Measurements from ENCODE around the gene CSGALNACT2. TPM values are rescaled to one million over a fixed set of nuclear protein-coding genes. Genes with fewer than 3 reads are reported as not detected.

Gene CSGALNACT2
- total RNA-seq, 1 experiment from 2014 or later: 6.7 TPM

- Histone ChIP-seq H3K36me3 (no peaks in the 10 kb centered on the region), H3K27ac (no peak overlapping the region), H3K9me3 (replicated peaks) (no peaks in the 10 kb centered on the region), H3K27me3 (replicated peaks) (no peaks in the 10 kb centered on the region), H3K4me3 (no peak overlapping the region), H3K4me1 (replicated peaks) (peaks cover 8% of the 10 kb centered on the region)
- no peak for DNase-seq (ENCODE audit: low read depth in 1 of 2, low spot score in 2 of 2)
These were observed 13.5 kb upstream of the CSGALNACT2 start for GRCh38 chr10:43124574-43125273.

GRCh38 chr10:43125274-43125845 is 12.9 kb upstream of the CSGALNACT2 start:
- peaks cover 11% of the 10 kb centered on the region for H3K4me1 ChIP-seq (replicated peaks)
- DNase-seq (ENCODE audit: low read depth in 1 of 2, low spot score in 2 of 2): no peak
- H3K4me3 ChIP-seq: no peak overlapping the region
- no peaks in the 10 kb centered on the region for H3K9me3 ChIP-seq (replicated peaks)
- H3K27ac ChIP-seq: no peak overlapping the region
- H3K27me3 ChIP-seq (replicated peaks): peaks cover 4% of the 10 kb centered on the region; the same call in 1 of the 2 replicates
- H3K36me3 ChIP-seq: no peaks in the 10 kb centered on the region

GRCh38 chr10:43125881-43126731 is 12.1 kb upstream of the CSGALNACT2 start:
- Histone ChIP-seq H3K4me1 (replicated peaks) (peaks cover 11% of the 10 kb centered on the region), H3K27ac (no peak overlapping the region), H3K36me3 (no peaks in the 10 kb centered on the region), H3K27me3 (replicated peaks) (peaks cover 7% of the 10 kb centered on the region; the same call in 1 of the 2 replicates), H3K4me3 (no peak overlapping the region), H3K9me3 (replicated peaks) (no peaks in the 10 kb centered on the region)
- DNase-seq (ENCODE audit: low read depth in 1 of 2, low spot score in 2 of 2): no peak

GRCh38 chr10:43126759-43127424 is 11.4 kb upstream of the CSGALNACT2 start:
- Histone ChIP-seq H3K36me3 (no peaks in the 10 kb centered on the region), H3K27me3 (replicated peaks) (peaks cover 12% of the 10 kb centered on the region; the same call in 1 of the 2 replicates), H3K4me1 (replicated peaks) (peaks cover 11% of the 10 kb centered on the region), H3K9me3 (replicated peaks) (no peaks in the 10 kb centered on the region), H3K27ac (no peak overlapping the region), H3K4me3 (no peak overlapping the region)
- DNase-seq (ENCODE audit: low read depth in 1 of 2, low spot score in 2 of 2): no peak

DNA sequence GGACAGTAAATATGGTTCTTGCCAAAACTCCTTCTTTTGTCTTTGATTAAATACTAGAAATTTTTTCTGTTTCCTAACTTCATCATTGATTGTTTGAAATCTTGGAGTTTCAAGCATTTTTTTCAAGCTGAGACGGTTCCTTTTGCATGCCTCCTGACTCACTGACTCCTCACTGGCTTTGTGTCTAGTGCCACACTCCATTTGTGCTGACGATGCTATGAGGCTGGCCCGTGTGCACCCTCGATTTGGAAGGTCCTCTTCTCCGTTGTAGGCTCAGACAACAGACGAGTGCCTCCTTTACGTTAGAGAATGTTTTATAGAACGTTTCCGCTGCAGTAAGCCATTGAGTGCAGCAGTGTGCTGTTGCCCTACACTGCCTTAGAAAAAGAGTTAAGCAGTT is 10.8 kb upstream of the CSGALNACT2 start:
- Histone ChIP-seq H3K4me1 (replicated peaks) (peaks cover 11% of the 10 kb centered on the region), H3K9me3 (replicated peaks) (no peaks in the 10 kb centered on the region), H3K27ac (no peak overlapping the region), H3K36me3 (no peaks in the 10 kb centered on the region), H3K4me3 (no peak overlapping the region), H3K27me3 (replicated peaks) (peaks cover 12% of the 10 kb centered on the region; the same call in 1 of the 2 replicates)
- DNase-seq (ENCODE audit: low read depth in 1 of 2, low spot score in 2 of 2): no peak

DNA sequence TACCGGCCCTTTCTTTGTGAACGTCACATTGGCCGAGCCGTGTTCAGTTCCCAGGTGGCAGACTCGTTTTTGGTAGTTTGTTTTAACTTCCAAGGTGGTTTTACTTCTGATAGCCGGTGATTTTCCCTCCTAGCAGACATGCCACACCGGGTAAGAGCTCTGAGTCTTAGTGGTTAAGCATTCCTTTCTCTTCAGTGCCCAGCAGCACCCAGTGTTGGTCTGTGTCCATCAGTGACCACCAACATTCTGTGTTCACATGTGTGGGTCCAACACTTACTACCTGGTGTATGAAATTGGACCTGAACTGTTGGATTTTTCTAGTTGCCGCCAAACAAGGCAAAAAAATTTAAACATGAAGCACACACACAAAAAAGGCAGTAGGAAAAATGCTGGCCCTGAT is 9.9 kb upstream of the CSGALNACT2 start:
- peaks cover 11% of the 10 kb centered on the region for H3K4me1 ChIP-seq (replicated peaks)
- no peaks in the 10 kb centered on the region for H3K9me3 ChIP-seq (replicated peaks)
- H3K27ac ChIP-seq: no peak overlapping the region
- H3K36me3 ChIP-seq: no peaks in the 10 kb centered on the region
- no peak for DNase-seq (ENCODE audit: low read depth in 1 of 2, low spot score in 2 of 2)
- H3K4me3 ChIP-seq: no peak overlapping the region
- H3K27me3 ChIP-seq (replicated peaks): peaks cover 15% of the 10 kb centered on the region; the same call in 1 of the 2 replicates

DNA sequence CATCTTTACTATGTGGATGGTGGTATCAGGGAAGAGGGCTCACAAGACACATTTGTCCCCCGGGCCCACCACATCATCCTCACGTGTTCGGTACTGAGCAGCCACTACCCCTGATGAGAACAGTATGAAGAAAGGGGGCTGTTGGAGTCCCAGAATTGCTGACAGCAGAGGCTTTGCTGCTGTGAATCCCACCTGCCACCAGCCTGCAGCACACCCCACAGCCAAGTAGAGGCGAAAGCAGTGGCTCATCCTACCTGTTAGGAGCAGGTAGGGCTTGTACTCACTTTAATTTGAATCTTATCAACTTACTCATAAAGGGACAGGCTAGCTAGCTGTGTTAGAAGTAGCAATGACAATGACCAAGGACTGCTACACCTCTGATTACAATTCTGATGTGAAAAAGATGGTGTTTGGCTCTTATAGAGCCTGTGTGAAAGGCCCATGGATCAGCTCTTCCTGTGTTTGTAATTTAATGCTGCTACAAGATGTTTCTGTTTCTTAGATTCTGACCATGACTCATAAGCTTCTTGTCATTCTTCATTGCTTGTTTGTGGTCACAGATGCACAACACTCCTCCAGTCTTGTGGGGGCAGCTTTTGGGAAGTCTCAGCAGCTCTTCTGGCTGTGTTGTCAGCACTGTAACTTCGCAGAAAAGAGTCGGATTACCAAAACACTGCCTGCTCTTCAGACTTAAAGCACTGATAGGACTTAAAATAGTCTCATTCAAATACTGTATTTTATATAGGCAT is 9.1 kb upstream of the CSGALNACT2 start:
- Histone ChIP-seq H3K27me3 (replicated peaks) (peaks cover 15% of the 10 kb centered on the region; the same call in 1 of the 2 replicates), H3K36me3 (no peaks in the 10 kb centered on the region), H3K4me1 (replicated peaks) (peaks cover 11% of the 10 kb centered on the region), H3K4me3 (no peak overlapping the region), H3K9me3 (replicated peaks) (no peaks in the 10 kb centered on the region), H3K27ac (no peak overlapping the region)
- DNase-seq (ENCODE audit: low read depth in 1 of 2, low spot score in 2 of 2): peak; percentile 66 to 68

- Histone ChIP-seq H3K27ac (no peak overlapping the region), H3K4me1 (replicated peaks) (peaks cover 11% of the 10 kb centered on the region), H3K36me3 (no peaks in the 10 kb centered on the region), H3K27me3 (replicated peaks) (peaks cover 15% of the 10 kb centered on the region; the same call in 1 of the 2 replicates), H3K4me3 (no peak overlapping the region), H3K9me3 (replicated peaks) (no peaks in the 10 kb centered on the region)
- no peak for DNase-seq (ENCODE audit: low read depth in 1 of 2, low spot score in 2 of 2)
These were observed 7.5 kb upstream of the CSGALNACT2 start for GRCh38 chr10:43130770-43131171.

DNA sequence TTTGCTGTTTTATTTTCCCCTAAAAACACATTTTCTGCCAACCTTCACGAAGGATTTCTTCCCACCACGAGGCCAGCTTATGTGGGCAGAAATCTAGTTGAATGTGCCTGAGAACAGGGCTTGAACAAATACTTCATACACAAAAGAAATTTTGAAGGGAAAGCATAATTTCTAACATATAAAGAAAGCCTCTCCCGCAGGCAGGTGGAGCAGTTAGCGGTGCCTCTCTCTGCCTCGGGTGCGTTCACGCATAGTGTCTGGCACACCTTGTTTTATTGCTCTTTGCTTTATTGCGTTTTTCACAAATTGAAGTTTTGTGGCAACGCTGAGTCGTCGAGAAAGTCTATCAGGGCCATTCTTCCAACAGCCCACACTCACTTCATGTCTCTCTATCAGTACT is 7.0 kb upstream of the CSGALNACT2 start:
- Histone ChIP-seq H3K4me3 (no peak overlapping the region), H3K4me1 (replicated peaks) (peaks cover 11% of the 10 kb centered on the region), H3K27ac (no peak overlapping the region), H3K9me3 (replicated peaks) (no peaks in the 10 kb centered on the region), H3K36me3 (no peaks in the 10 kb centered on the region), H3K27me3 (replicated peaks) (peaks cover 15% of the 10 kb centered on the region; the same call in 1 of the 2 replicates)
- DNase-seq (ENCODE audit: low read depth in 1 of 2, low spot score in 2 of 2): no peak

GRCh38 chr10:43131906-43132305 is 6.3 kb upstream of the CSGALNACT2 start:
- DNase-seq (ENCODE audit: low read depth in 1 of 2, low spot score in 2 of 2): no peak
- no peaks in the 10 kb centered on the region for H3K36me3 ChIP-seq

DNA sequence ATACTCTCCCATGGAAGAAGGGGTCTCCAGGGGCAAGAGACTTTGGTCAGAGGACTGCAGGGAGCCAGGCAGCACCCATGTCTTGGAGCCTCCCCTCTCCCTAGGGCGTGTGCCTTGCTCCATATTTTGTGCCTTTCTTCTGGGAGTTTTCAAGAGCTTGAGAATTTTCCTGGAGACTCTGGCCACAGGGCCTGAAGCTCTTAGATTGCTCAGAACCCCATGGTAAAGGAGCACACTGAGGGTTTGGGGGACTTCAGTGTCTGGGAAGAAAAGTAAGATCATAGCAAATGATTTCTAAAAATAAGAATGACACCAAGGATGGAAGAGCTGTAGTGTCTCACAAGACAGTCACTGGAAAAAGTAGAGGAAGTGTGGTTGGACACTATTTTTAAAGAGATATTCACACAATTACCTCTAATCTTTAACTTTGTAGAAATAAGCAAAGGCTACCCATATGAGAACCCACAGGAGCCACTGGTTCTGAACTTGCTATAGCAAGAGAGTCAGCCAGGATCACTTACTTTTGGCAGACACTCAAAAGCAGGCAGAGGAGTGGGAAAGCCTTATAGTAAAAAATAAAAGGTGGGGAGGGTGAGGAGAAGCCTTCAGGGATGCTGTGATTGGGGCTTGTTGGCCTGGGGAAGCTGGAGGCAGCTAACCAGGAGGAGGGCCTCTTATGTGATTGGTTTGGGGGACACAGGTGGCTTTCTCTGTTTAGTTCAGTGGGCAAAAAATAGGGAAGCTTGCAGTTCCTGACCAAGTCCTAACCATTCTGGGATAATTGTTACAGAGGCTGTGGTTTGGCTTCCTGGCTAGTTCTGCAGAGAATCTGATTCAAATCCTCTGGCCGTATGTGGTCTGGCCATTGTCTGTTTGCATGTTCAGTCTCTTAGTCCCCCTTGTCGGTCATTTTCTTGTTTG is 5.1 kb upstream of the CSGALNACT2 start:
- Histone ChIP-seq H3K4me3 (no peak overlapping the region), H3K9me3 (replicated peaks) (no peaks in the 10 kb centered on the region), H3K27me3 (replicated peaks) (peaks cover 15% of the 10 kb centered on the region; the same call in 1 of the 2 replicates), H3K36me3 (peaks cover 5% of the 10 kb centered on the region), H3K4me1 (replicated peaks) (peaks cover 23% of the 10 kb centered on the region), H3K27ac (no peak overlapping the region)
- no peak for DNase-seq (ENCODE audit: low read depth in 1 of 2, low spot score in 2 of 2)

More at GRCh38 chr10:43131906-43132305, 6.3 kb upstream of the CSGALNACT2 start:
- peaks cover 11% of the 10 kb centered on the region for H3K4me1 ChIP-seq (replicated peaks)
- H3K9me3 ChIP-seq (replicated peaks): no peaks in the 10 kb centered on the region
- H3K27me3 ChIP-seq (replicated peaks): peaks cover 15% of the 10 kb centered on the region; the same call in 1 of the 2 replicates
- H3K4me3 ChIP-seq: no peak overlapping the region
- no peak overlapping the region for H3K27ac ChIP-seq
